ENCODE data around the gene WWTR1. TPM values are rescaled to one million over a fixed set of nuclear protein-coding genes. Genes with fewer than 3 reads are reported as not detected.

WWTR1 gene
- total RNA-seq, result 52.0 and 123 TPM in 2 replicates

GRCh38 chr3:149657926-149658743 lies at the start of gene WWTR1:
Gene WWTR1 (minus strand): TSS chr3:149658025. CDS start chr3:149657306, 719 bp downstream.
- TF ChIP-seq, protein P1, sequence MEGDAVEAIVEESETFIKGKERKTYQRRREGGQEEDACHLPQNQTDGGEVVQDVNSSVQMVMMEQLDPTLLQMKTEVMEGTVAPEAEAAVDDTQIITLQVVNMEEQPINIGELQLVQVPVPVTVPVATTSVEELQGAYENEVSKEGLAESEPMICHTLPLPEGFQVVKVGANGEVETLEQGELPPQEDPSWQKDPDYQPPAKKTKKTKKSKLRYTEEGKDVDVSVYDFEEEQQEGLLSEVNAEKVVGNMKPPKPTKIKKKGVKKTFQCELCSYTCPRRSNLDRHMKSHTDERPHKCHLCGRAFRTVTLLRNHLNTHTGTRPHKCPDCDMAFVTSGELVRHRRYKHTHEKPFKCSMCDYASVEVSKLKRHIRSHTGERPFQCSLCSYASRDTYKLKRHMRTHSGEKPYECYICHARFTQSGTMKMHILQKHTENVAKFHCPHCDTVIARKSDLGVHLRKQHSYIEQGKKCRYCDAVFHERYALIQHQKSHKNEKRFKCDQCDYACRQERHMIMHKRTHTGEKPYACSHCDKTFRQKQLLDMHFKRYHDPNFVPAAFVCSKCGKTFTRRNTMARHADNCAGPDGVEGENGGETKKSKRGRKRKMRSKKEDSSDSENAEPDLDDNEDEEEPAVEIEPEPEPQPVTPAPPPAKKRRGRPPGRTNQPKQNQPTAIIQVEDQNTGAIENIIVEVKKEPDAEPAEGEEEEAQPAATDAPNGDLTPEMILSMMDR (conservative IDR thresholded peaks at IDR 0.05; ENCODE audit: low read depth, low read length), result peak; percentile 36
- DNase-seq (ENCODE audit: low read depth), result peak; percentile 57
- H3K4me3 ChIP-seq (ENCODE audit: low read depth, low read length), result peak within 1 kb of the TSS; percentile 81

DNA sequence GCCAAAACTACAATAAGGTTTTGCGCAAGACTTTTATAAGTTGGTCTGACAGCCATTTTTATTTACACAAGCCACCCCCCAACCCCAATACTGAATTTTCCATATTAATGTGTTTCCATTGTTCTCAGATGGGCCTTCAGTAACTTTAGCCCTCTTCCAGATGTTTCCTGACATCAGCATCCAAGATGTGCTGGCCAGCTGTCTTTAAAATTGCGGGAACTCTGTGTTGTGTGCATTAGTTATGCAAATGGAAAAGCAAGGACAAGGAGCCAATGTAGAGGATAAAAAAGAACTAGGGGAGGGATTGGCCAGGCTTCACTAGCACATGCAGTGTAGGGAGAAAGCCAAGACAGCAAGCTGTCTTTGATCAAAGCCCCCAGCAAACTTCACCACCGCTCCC lies 49.1 kb upstream of the WWTR1 start:
- TF ChIP-seq, protein P1 (conservative IDR thresholded peaks at IDR 0.05; ENCODE audit: low read depth, low read length), result no peak
- no peak for DNase-seq (ENCODE audit: low read depth)

DNA sequence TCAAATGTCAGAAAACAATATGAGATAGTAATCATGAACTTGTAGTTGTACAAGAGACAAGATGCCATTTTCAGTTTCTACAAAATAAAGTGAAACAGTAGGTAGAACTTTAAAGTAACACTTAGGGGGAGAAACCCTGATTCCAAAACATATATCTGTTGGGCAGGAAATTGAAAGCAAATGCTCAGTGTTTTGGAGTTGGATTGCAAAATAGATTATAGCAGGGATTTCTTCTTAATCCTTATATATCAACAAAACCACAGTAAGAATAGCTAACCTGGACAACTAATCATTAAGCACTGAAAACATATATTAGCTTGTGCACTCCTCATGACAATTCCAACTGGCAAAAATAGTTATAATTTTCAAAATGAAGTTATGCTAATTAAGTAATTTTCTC lies 47.6 kb upstream of the WWTR1 start:
- H3K4me3 ChIP-seq (ENCODE audit: low read depth, low read length), result no peak overlapping the region

More for the DNA sequence above, 49.1 kb upstream of the WWTR1 start:
- H3K4me3 ChIP-seq (ENCODE audit: low read depth, low read length), result no peak overlapping the region

GRCh38 chr3:149703466-149703865 lies 45.6 kb upstream of the WWTR1 start:
- H3K4me3 ChIP-seq (ENCODE audit: low read depth, low read length), result no peak overlapping the region
- no peak for DNase-seq (ENCODE audit: low read depth)
- TF ChIP-seq, protein P1 (conservative IDR thresholded peaks at IDR 0.05; ENCODE audit: low read depth, low read length), result no peak

More for the DNA sequence above, 47.6 kb upstream of the WWTR1 start:
- TF ChIP-seq, protein P1 (conservative IDR thresholded peaks at IDR 0.05; ENCODE audit: low read depth, low read length), result no peak
- DNase-seq (ENCODE audit: low read depth), result no peak

DNA sequence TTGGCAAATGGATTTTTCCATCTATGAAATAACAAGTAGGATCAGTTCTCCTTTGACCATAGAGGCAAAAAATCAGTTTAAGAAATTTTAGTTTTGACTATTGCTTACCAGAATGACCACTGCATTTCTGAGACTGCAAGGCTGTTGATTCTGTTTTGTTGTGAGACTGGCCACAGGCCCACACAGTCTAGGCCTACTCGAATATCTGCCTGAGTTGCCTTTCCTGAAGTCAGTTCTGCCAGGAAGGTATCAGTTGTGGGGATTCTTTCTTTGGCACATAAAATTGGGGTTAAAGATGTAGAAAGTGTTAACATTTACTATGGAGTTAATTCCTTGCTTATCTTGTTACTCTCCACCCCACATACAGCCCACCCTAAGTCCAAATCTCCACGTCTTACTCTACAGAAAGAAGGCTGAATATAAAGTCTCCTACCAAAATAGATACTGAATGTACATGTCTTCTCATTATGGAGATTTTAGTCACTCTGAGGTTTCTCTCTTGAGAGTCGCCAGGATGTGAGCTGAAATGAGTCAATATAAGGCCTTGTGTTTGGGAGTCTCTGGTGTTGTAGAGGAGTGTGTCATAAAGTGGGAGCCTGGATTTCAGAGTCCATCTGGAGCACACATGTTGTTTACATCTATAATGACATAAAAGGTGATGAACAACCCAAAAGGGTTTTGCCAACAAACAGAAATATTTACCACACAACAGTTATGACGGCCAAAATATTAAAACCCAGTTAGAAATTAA lies 45.0 kb upstream of the WWTR1 start:
- H3K4me3 ChIP-seq (ENCODE audit: low read depth, low read length), result no peak overlapping the region
- DNase-seq (ENCODE audit: low read depth), result no peak
- TF ChIP-seq, protein P1 (conservative IDR thresholded peaks at IDR 0.05; ENCODE audit: low read depth, low read length), result no peak

GRCh38 chr3:149701977-149702350 lies 44.1 kb upstream of the WWTR1 start:
- H3K4me3 ChIP-seq (ENCODE audit: low read depth, low read length), result no peak overlapping the region
- DNase-seq (ENCODE audit: low read depth), result no peak
- TF ChIP-seq, protein P1 (conservative IDR thresholded peaks at IDR 0.05; ENCODE audit: low read depth, low read length), result no peak
